PC-3 (cell line): ENCODE data around the gene LINGO3.

Experiments used
- CTCF ChIP-seq: fragments of 300-600 bp; sonication (generic); conservative IDR thresholded peaks from 2 replicates; pipeline ENCODE4 v1.5.1; 2017; ENCODE audit warnings: antibody characterized with exemption, low read depth, mild to moderate bottlenecking, low read length
- EZH2phosphoT487 ChIP-seq: fragments of 300-600 bp; sonication (generic); IDR thresholded peaks from 2 replicates; pipeline ENCODE4 v1.6.1; 2018; ENCODE audit warnings: mild to moderate bottlenecking, antibody characterized with exemption, low read length, borderline replicate concordance

- TF ChIP-seq CTCF = no peak
- TF ChIP-seq EZH2phosphoT487 = no peak
Observed at GRCh38 chr19:2266183-2266993, 41.6 kb downstream of the LINGO3 start.
